NCI-H2107 treated with DMSO at 0.1 percent for 48 hours (cell line): ENCODE data around the gene SIPA1L3.
"Not testable (repeated sequence)": the region's sequence is repeated elsewhere in the genome, so short reads cannot be mapped to it uniquely, and the experiment has no call there.

Experiments used
- DNase-seq: peaks from one replicate; lab custom pipeline; 2025; ENCODE audit not compliant: unreplicated experiment; lab: John Stamatoyannopoulos, UW

The SIPA1L3 gene

GRCh38 chr19:38224014-38224862, 317.2 kb downstream of the SIPA1L3 start, which contains the start of gene DPF1:
DPF1 (minus strand) TSS chr19:38224222; CDS start chr19:38224142, 80 bp downstream.
- DNase-seq = no peak

GRCh38 chr19:38224863-38225218, 317.8 kb downstream of the SIPA1L3 start:
- DNase-seq = not testable (repeated sequence)

- DNase-seq = no peak
Observed at GRCh38 chr19:38227287-38228004, 320.4 kb downstream of the SIPA1L3 start.

GRCh38 chr19:38228005-38228377, 321.0 kb downstream of the SIPA1L3 start:
- no peak for DNase-seq

GRCh38 chr19:38228491-38229439, 321.8 kb downstream of the SIPA1L3 start:
- DNase-seq = no peak

GRCh38 chr19:38229585-38230073, 322.6 kb downstream of the SIPA1L3 start:
- DNase-seq = peak; percentile 35

- DNase-seq = not testable (repeated sequence)
Observed at GRCh38 chr19:38230506-38231133, 323.6 kb downstream of the SIPA1L3 start.

GRCh38 chr19:38231918-38232317, 324.9 kb downstream of the SIPA1L3 start:
- no peak for DNase-seq

GRCh38 chr19:38233740-38234251, 326.8 kb downstream of the SIPA1L3 start:
- DNase-seq = peak; percentile 16

- DNase-seq = no peak
Observed at GRCh38 chr19:38234615-38235014, 327.6 kb downstream of the SIPA1L3 start.

GRCh38 chr19:38239816-38240215, 332.8 kb downstream of the SIPA1L3 start:
- no peak for DNase-seq

GRCh38 chr19:38243279-38243673, 336.3 kb downstream of the SIPA1L3 start:
- no peak for DNase-seq

GRCh38 chr19:38245826-38246498, 339.0 kb downstream of the SIPA1L3 start:
- DNase-seq = no peak

GRCh38 chr19:38247126-38247525, 340.1 kb downstream of the SIPA1L3 start:
- DNase-seq = no peak

- DNase-seq = no peak
Observed at GRCh38 chr19:38247734-38248268, 340.8 kb downstream of the SIPA1L3 start.

GRCh38 chr19:38248421-38248820, 341.4 kb downstream of the SIPA1L3 start:
- DNase-seq = no peak

GRCh38 chr19:38250428-38250820, 343.4 kb downstream of the SIPA1L3 start:
- no peak for DNase-seq

GRCh38 chr19:38250821-38251563, 344.0 kb downstream of the SIPA1L3 start:
- DNase-seq = no peak

- no peak for DNase-seq
Observed at GRCh38 chr19:38251564-38252051, 344.6 kb downstream of the SIPA1L3 start.
